Muscle layer of duodenum (tissue), 2 donors: Measurements from ENCODE around the gene CSTF3.

ENCODE experiments used
- H3K27ac ChIP-seq: one replicate; pipeline ENCODE4 v1.7.0; 2013; ENCODE audit warnings: mild to moderate bottlenecking, low read length
- H3K27me3 ChIP-seq: one replicate; pipeline ENCODE4 v1.7.0; 2013; ENCODE audit warnings: low read depth, mild to moderate bottlenecking, control low read depth, low read length
- H3K36me3 ChIP-seq, 2 donors: one replicate each; pipeline ENCODE4 v1.7.0; 2013; ENCODE audit warnings: low read length in 2 of 2, control low read depth in 1 of 2, mild to moderate bottlenecking in 1 of 2; ENCODE audit not compliant: insufficient read depth in 2 of 2, control insufficient read depth in 1 of 2
- H3K4me1 ChIP-seq, 2 donors: one replicate each; pipeline ENCODE4 v1.7.0; 2013; ENCODE audit warnings: low read length in 2 of 2, mild to moderate bottlenecking in 2 of 2, control low read depth in 1 of 2, moderate library complexity in 1 of 2; ENCODE audit not compliant: insufficient read depth in 2 of 2, control insufficient read depth in 1 of 2
- H3K4me3 ChIP-seq, 2 donors: one replicate each; pipeline ENCODE4 v1.7.0; 2013; ENCODE audit warnings: low read length in 2 of 2, low read depth in 1 of 2, mild to moderate bottlenecking in 1 of 2
- H3K9me3 ChIP-seq, 2 donors: one replicate each; pipeline ENCODE4 v1.7.0; 2013; ENCODE audit warnings: low read length in 2 of 2, control low read depth in 1 of 2, mild to moderate bottlenecking in 1 of 2; ENCODE audit not compliant: control insufficient read depth in 1 of 2
- donor health status: healthy.

CSTF3 gene

DNA sequence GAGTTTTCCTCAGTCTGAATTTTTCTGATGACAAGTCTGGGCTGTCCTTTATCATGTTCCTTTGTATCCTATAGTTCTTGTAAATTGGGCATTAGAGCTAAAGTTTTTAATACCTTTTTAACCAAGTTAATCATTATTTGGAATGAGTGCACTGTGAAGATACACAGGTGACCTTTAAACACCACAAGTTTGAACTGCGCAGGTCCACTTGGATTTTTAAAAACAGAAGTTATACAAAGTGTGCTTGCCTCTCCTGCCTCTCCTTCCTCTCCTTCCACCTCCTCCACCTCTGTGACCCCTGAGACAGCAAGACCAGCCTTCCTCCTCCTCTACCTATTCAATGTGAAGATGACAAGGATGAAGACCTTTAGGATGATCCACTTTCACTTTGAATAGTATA, 126.3 kb downstream of the CSTF3 start:
- Histone ChIP-seq H3K4me1 (no peaks in the 10 kb centered on the region), H3K9me3 (no peaks in the 10 kb centered on the region), H3K27ac (no peak overlapping the region), H3K27me3 (no peaks in the 10 kb centered on the region), H3K4me3 (no peak overlapping the region), H3K36me3 (peaks cover 0 to 6% of the 10 kb centered on the region in 2 donors)
